DND-41 (cell line): ENCODE data around the gene TMEM260.

ENCODE experiments used
- ATAC-seq: fragments of 200-7000 bp; cut with Tn5 transposase; 3 replicates; pipeline ENCODE4 v1.9.1; 2021; ENCODE audit warnings: low read depth; ENCODE audit not compliant: insufficient read depth
- DNase-seq: peaks from one replicate; pipeline ENCODE4 v3.0.0-alpha.2; 2020
- H2AFZ ChIP-seq: 2 replicates; pipeline ENCODE4 v1.6.0; 2012; ENCODE audit warnings: low read depth, low read length
- H3K27ac ChIP-seq: 2 replicates; pipeline ENCODE4 v1.5.1; 2012; ENCODE audit warnings: low read length, inconsistent platforms
- H3K27me3 ChIP-seq: fragments of 200-600 bp; sonication (generic); 2 replicates; pipeline ENCODE4 v1.6.0; 2012; ENCODE audit warnings: low read length, mild to moderate bottlenecking, inconsistent platforms; ENCODE audit not compliant: insufficient read depth, poor library complexity
- H3K36me3 ChIP-seq: 2 replicates; pipeline ENCODE4 v1.5.1; 2012; ENCODE audit warnings: low read length, inconsistent platforms; ENCODE audit not compliant: insufficient read depth
- H3K4me1 ChIP-seq: 2 replicates; pipeline ENCODE4 v1.5.1; 2012; ENCODE audit warnings: mild to moderate bottlenecking, low read length; ENCODE audit not compliant: insufficient read depth
- H3K4me2 ChIP-seq: 2 replicates; pipeline ENCODE4 v1.6.0; 2012; ENCODE audit warnings: mild to moderate bottlenecking, moderate library complexity, low read length, inconsistent platforms; ENCODE audit not compliant: insufficient read depth
- H3K4me3 ChIP-seq, 2 experiments: fragments of 200-600 bp in 1 of 2; shearing (Covaris generic) in 1 of 2; 2 replicates each; pipeline ENCODE4 v1.5.1; 2012 to 2016; ENCODE audit warnings: inconsistent platforms in 2 of 2, low read length in 2 of 2, mild to moderate bottlenecking in 2 of 2, low read depth in 1 of 2, moderate library complexity in 1 of 2
- H3K79me2 ChIP-seq: 2 replicates; pipeline ENCODE4 v1.6.0; 2012; ENCODE audit warnings: low read length, inconsistent platforms; ENCODE audit not compliant: insufficient read depth
- H3K9ac ChIP-seq: 2 replicates; pipeline ENCODE4 v1.6.0; 2012; ENCODE audit warnings: low read depth, mild to moderate bottlenecking, inconsistent platforms, low read length, moderate library complexity
- H3K9me3 ChIP-seq: 2 replicates; pipeline ENCODE4 v1.5.1; 2012; ENCODE audit warnings: low read length, moderate library complexity, mild to moderate bottlenecking, inconsistent platforms; ENCODE audit not compliant: insufficient read depth, severe bottlenecking
- H4K20me1 ChIP-seq: 2 replicates; pipeline ENCODE4 v1.6.0; 2012; ENCODE audit warnings: low read length; ENCODE audit not compliant: insufficient read depth
- EZH2 ChIP-seq: IDR thresholded peaks from 3 replicates; pipeline ENCODE4 v1.6.1; 2012; ENCODE audit warnings: borderline replicate concordance, low read depth, mild to moderate bottlenecking, moderate library complexity, low read length, inconsistent platforms; ENCODE audit not compliant: severe bottlenecking
- TF ChIP-seq, protein P1 (sequence below): IDR thresholded peaks from 2 replicates; pipeline ENCODE4 v1.5.1; 2012; ENCODE audit warnings: borderline replicate concordance, low read length, moderate library complexity, mild to moderate bottlenecking; ENCODE audit not compliant: poor library complexity, severe bottlenecking; ENCODE audit errors: extremely low read depth

The TMEM260 gene

DNA sequence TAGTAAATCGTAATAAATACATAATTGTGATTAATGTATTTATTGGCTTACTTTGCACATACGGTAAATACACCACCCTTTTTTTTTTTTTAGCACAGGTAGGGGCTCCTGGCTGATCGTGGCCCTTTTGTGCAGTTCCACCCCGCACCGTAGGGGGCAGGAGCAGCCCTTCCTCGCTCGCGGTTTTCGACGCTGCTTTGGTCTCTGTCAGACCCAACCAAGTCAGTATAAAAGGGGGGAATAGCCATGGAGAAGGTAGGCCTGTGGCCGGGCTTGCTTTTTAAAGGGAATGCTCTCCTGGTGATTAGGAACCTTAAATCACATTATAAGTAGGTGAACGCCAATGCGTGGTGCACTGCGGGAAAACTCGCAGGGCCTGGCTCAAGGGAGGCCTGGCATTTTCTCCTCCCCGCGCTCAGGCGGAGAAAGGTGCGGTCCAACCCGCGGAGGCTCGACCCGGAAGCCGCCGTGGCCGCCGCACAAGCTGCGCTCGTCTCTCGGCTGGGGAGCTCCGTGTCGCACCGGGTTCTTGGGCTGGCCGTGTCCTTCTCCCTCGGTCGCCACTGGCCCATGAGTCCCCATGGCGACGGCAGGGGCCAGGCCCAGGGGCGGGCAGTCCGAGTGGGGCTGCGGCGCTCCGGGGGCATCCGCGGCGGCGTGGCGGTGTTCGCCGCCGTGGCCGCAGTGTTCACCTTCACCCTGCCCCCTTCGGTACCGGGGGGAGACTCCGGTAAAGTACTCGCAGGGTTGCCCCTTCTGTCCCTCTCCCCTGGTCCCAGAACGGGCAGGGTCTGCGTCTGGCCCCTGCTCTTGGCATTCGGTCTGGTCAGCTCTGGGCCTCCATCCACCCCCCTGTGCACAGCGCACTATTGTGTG is at the start of gene TMEM260:
Gene TMEM260 (plus strand): TSS at position 454 of the 876 bp plus-strand sequence. CDS start 117 bp downstream, at position 571.
- peak; percentile 91 for ATAC-seq
- TF ChIP-seq, protein P1, sequence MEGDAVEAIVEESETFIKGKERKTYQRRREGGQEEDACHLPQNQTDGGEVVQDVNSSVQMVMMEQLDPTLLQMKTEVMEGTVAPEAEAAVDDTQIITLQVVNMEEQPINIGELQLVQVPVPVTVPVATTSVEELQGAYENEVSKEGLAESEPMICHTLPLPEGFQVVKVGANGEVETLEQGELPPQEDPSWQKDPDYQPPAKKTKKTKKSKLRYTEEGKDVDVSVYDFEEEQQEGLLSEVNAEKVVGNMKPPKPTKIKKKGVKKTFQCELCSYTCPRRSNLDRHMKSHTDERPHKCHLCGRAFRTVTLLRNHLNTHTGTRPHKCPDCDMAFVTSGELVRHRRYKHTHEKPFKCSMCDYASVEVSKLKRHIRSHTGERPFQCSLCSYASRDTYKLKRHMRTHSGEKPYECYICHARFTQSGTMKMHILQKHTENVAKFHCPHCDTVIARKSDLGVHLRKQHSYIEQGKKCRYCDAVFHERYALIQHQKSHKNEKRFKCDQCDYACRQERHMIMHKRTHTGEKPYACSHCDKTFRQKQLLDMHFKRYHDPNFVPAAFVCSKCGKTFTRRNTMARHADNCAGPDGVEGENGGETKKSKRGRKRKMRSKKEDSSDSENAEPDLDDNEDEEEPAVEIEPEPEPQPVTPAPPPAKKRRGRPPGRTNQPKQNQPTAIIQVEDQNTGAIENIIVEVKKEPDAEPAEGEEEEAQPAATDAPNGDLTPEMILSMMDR: peak; percentile 92
- no peak for TF ChIP-seq EZH2
- peak within 1 kb of the TSS; percentile 64 for H3K4me2 ChIP-seq
- H3K36me3 ChIP-seq: no peaks in the 10 kb centered on the region; the same call in 1 of the 2 replicates
- peak within 1 kb of the TSS; percentile 86 for H3K9ac ChIP-seq
- H3K79me2 ChIP-seq: peaks cover 43% of the 10 kb centered on the region
- H3K27ac ChIP-seq: peak within 1 kb of the TSS; percentile 83
- peaks cover 28% of the 10 kb centered on the region for H3K4me1 ChIP-seq
- DNase-seq: peak; percentile 91
- H3K9me3 ChIP-seq: no peaks in the 10 kb centered on the region
- peaks cover 11% of the 10 kb centered on the region; the same call in 1 of the 2 replicates for H4K20me1 ChIP-seq
- peak within 1 kb of the TSS; percentile 86 for H2AFZ ChIP-seq
- H3K27me3 ChIP-seq: no peaks in the 10 kb centered on the region
- peak within 1 kb of the TSS; percentile 79 to 95 for H3K4me3 ChIP-seq

DNA sequence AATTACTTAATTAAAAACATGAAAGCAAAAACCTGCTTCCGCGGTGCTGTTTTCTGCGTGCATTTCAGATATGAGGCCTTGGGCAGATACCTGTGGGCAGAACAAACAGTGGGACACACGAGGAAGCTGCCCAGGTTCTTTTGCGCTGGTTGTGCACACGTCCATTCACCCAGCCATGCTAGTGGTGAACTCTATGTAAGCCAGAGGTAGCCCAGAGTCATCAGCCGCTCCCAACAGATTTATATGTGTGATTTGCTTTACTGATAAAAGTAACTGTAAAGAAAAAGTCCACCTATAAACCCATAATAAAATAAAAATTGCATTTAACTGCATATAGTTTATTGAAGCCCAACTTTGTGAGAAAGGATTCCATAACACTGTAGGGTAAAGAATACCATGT is 47.1 kb upstream of the TMEM260 start:
- H4K20me1 ChIP-seq: no peaks in the 10 kb centered on the region
- no peak for ATAC-seq
- no peaks in the 10 kb centered on the region for H3K36me3 ChIP-seq

DNA sequence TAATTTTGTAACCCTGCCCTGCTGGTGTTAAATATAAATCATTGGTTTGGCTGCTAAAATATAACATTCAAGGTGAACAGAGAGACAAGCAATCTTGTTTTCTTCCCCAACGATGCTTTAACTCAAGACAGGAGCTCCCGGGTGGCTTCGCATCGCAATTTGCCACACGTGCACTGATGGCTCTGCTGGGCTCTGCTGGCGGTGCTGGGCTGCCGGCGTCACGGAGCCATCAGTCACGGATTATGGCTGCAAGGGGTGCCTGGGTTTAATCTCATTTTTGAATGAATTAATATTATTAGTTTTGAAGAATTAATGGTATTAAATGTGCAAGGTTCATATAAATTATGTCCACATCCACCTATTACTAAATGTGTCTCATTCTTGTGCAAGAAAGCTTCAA is 44.9 kb upstream of the TMEM260 start:
- Histone ChIP-seq H3K4me3 (no peak overlapping the region), H3K9ac (no peak overlapping the region), H3K27ac (no peak overlapping the region), H2AFZ (no peak overlapping the region), H3K9me3 (no peaks in the 10 kb centered on the region), H4K20me1 (no peaks in the 10 kb centered on the region), H3K27me3 (peaks cover 20% of the 10 kb centered on the region), H3K4me2 (no peak overlapping the region), H3K79me2 (no peaks in the 10 kb centered on the region), H3K36me3 (no peaks in the 10 kb centered on the region), H3K4me1 (no peaks in the 10 kb centered on the region)
- DNase-seq (no peak), ATAC-seq (no peak)
- no peak for TF ChIP-seq EZH2
- TF ChIP-seq, protein P1: no peak

More for the DNA sequence above, 47.1 kb upstream of the TMEM260 start:
- H3K9ac ChIP-seq: no peak overlapping the region
- H3K4me1 ChIP-seq: no peaks in the 10 kb centered on the region
- TF ChIP-seq, protein P1: no peak
- no peak for TF ChIP-seq EZH2
- no peak overlapping the region for H3K27ac ChIP-seq
- H2AFZ ChIP-seq: no peak overlapping the region
- DNase-seq: no peak
- H3K27me3 ChIP-seq: peaks cover 25% of the 10 kb centered on the region
- H3K9me3 ChIP-seq: no peaks in the 10 kb centered on the region
- no peak overlapping the region for H3K4me3 ChIP-seq
- H3K79me2 ChIP-seq: no peaks in the 10 kb centered on the region
- no peak overlapping the region for H3K4me2 ChIP-seq
